Stimulated activated CD8-positive, alpha-beta memory T cell treated with anti-CD3 and anti-CD28 coated beads, Interleukin-2, amount 100 ng/mL, for 1 hour (primary cell): ENCODE measurements around the gene PSD2.

Experiments used
- DNase-seq, 2 donors: peaks; one replicate each; pipeline ENCODE4 v3.0.0-alpha.2; 2020; ENCODE audit warnings: low read depth in 2 of 2

Gene PSD2

DNA sequence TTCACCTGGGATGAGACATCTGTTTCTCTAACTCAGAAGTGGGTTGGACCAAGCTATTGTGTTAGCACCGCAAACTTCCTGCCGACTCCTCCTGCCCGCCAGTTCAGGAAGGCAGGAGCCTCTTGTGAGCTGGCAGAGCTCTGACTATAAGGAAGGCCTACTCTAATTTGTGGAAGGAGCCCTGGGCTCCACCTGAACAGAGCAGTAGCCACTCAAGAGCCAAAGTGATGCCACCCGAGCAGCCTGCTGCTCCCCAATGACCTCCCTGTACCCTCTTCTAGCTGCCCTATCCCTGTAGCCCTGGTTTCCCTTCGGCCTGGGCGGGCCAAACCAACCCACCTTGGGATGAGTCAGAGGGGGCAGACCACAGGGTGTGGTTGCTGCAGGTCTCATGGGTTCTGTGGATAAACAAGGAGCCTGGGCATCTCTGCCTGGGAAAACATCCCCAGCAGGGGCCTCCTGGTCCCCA is 81.6 kb downstream of the PSD2 start:
- no peak for DNase-seq

DNA sequence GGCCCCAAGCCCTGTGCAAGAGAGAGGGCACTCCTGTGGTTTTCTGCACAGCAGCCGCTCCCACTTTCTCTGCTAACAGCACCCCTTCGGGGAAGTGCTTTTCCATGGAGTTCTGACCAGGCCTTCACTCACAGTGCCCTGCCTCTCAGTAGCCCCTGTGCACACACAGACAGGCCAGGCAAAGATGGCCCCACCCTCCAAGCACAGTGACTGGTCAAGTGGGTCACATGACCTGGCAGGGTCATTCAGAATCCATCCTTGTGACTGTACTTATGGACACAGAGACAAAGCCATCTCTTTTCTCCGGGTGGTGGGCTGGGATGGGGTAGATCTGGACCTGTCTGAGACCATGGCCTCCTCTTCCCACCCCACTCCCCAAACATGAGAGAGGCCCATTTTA is 82.5 kb downstream of the PSD2 start:
- DNase-seq: no peak

DNA sequence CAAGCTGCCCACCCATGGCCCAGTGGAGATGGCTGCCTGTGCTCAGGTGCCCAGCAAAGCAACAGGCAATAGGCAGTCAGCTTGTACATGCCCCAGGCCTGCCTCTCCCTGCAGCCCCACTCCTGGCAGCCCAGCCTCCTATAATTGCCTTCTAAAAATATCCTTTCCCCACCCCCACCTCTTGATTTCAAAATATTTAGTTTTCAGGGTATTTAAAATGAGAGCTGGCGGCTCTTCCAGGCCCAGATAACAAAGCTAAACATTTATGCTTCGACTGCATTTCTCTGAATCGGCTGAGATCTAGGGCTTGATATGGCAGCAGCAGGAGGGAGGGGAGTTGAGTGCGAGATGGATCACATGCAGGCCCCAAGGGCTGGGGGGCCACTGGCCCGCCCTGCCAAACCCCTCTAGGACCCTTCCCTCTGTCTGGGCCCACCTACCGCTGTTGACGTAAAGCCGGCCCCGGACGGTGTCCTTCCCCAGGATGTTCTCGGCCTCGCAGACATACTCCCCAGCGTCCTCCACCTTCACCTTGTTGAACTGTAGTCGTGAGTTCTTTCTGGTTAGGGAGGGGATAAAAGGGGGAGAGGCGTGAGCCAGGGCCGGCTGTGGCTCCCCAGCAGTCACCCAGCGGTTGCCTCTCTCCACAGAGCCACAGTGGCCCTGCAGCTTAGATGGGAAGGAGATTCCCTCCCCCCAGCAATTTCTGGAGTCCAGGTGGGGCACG is 85.0 kb downstream of the PSD2 start:
- no peak for DNase-seq

DNA sequence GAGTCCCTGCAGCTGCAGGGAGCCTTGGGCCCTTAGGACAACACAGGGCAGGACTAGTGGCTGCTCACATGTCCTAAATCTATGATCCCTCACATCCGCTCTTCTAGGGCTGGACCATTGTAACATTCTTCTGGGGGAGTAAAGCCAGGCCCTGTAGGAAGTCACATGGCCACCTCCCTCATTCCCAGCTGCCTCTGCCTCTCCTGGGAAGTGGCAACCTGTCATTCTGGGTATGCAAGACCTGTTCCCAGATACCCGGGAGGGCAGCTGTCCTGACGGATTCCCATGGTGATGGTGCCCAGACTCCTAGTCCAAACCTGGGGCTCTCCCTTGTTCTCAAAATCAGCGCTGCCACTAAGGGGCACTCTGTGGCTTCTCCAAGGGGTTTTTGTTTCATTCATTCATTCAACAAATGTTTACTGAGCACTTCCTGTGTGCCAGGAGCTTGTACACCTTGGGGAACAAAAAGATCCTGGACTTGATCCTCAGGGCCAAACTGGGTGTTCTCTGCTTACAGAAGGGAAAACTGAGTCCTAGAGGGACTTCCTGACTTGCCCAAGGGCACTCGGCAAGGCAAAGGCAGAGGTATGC is 85.6 kb downstream of the PSD2 start:
- DNase-seq: no peak

DNA sequence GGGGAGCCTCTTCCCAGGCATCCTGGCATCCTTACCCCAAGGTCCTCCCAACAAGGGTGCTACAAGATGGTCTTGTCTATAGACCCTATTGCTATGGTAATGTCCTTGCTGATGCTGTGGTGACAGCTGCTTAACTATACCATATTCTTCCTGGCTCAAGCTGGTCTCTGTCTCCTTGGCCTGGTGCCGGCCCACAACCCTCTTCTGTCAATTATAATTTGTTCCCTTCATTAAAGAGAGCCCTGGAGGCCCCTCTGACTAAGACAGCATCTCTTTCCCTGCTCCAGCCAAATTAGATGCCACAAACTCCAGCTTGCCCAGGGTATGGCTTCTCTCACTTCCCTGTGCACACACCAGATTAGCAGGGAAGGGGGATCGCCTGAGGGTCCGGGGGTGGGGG is 86.7 kb downstream of the PSD2 start:
- DNase-seq: no peak

DNA sequence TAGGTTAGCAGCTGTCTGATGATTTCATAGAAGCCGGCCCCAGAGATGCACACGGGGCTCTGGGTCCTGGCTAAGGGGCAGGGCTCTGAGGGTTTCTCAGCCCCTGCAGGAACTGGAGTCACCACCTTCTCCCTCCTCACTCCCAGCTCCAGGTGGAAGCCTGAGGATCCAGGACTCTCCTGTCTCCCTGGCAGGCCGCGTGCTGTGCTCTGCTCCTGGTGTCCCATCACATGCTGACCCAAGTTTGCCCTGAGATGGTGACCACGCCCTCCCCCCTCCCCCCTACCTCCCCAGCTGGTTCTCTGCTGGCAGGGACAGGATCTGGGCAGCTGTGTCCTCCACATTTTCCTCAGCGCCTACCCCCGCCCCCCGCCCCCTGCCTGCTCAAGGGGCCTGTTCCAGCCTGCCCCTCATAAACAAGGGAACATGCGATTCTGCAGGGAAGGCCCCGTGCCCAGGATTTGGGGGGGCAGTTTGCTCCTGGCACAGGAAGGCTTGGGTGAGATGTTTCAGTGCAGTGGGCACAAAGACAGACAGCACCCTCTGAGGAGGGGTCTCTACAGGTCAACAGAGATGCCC is 87.4 kb downstream of the PSD2 start:
- no peak for DNase-seq

DNA sequence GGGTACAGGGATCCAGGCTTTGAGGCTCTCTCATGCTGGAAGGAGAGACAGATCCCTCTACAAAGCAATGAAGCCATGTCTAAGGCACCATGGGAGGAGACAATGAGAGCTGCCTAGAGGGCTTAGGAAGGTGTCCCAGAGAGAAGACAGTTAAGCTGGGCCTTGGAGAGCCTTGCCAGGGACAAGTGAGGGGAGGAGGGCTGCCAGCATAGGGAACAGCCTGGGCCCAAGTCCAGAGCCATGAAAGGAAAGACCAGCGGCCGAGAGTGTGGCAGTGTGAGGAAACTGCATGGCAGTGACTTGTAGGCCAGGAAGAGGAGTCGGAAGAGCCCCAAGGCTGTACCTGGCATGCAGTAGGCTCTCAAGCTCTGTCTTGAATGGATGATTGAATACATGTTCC is 88.5 kb downstream of the PSD2 start:
- DNase-seq: no peak

DNA sequence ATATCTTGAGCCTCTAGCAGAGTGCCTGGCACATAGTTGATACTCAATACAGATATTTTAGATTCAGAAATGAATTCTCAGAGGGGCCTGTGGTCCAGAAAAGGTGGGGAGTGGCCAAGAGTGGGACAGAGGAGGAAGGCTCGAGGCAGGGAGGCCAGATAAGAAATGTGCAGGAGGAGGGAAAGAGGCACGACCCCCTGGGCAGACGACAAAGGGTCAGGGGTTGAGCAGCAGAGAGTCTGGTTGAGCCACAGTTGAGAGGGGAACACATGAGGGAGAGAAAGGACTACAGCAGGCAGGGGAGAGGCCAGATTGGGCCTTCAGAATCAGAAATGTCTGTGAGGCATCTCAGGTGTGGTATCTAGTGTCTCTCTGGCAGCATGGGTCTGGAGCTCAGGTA is 89.1 kb downstream of the PSD2 start:
- no peak for DNase-seq

DNA sequence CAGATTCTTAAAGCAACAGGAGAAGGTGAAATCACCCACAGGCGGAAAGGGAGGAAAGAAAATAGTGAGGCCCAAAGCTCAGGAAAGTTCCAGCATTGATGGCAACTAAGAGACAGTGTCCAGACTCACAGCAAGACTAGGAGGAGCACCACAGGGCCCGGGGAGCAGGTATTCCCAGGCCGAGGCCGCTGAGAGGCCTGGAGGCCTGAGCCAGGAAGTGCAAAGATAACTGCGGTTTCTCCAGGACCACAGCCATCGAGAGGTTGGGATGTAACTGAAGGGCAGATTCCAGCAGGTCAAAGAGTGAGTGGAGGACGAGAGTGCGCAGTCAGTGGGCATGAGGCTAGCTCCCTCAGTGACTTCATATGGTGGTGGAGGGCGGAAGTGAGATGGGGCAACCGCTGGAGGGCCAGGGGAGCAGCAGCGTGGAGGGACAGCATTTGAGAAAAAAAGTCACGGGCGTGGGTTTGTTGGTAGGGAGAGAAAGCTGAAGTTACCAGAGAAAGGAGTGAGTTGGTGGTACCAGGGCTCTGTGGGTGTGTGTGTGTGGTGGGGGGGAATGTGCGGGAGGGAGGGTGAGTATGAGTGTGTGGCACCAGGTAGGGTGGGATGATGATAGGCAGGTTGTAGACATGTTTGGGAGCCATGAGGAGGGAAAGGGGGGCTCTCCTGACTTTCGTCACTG is 89.7 kb downstream of the PSD2 start:
- DNase-seq: no peak

DNA sequence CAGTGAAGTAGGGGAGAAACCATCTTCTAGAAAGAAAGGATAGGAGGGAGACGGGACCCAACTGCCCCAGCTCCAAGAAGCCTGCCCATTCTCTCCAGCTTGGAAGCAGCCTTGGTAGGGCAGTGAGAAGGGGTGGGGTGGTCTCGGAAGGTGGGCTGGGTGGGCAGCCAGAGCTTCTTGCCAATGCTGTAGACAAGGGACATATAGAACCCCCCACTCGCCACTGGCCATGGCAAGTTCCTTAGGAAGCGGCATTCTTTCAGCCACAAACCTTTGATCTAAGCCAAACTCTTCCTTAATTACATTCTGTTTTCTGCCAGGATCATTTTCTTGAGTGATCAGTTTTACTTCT is 90.2 kb downstream of the PSD2 start:
- DNase-seq: no peak

DNA sequence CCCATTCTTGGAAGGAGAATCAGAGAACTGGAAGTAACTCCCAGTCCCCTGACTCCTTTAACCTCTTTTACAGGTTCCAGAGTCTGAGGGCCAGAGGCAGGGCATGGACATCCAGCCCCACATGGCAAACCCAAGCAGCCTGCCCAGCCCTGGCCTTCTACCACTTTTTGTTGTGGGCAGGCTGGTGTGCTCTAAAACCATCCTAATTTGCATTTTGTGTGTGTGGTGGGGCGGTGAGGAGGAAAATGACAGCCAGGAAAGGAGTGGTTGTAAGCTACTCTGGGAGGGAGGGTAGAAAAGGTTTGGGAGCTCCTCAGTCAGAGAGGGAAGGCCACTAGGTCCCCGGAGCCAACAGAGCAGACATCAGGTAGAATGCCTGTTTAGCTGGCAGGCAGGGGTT is 90.6 kb downstream of the PSD2 start:
- no peak for DNase-seq

DNA sequence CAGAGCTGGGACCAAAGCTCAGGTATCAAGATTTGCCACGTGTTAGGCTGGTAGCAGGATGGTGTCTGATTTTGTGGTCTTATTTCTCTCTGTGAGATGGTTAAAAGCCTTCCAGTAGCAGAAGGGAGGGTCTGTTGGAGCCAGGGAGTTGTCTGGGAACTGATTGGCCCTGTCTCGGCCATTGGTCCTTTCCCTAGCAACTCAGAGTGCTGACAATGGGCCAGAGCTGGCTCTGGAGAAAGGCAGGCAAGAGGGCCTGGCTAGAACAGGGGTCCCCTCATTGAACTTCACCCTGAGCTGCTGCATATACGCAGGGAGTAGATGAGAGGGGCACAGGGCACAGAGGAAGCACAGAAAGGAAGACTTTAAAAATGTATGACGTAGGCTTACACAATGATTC is 92.8 kb downstream of the PSD2 start:
- no peak for DNase-seq

DNA sequence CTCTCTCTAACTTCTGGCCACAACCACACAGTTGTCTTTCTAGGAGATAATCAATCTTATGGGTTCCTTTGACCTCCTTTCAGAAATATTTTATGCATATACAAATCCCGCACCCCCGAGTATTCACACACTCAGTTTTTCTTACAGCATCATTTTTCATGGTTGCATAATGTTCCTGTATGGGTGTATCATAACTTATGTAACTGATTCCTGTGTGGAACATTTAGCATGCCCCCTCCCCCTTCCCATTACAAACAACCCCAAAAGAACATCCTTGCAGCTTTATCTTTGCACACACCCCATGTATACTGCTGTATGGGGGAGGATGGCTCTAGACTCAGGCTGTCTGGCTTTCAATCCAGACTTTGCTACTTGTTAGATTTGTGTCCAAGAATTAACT is 93.8 kb downstream of the PSD2 start:
- DNase-seq: no peak

DNA sequence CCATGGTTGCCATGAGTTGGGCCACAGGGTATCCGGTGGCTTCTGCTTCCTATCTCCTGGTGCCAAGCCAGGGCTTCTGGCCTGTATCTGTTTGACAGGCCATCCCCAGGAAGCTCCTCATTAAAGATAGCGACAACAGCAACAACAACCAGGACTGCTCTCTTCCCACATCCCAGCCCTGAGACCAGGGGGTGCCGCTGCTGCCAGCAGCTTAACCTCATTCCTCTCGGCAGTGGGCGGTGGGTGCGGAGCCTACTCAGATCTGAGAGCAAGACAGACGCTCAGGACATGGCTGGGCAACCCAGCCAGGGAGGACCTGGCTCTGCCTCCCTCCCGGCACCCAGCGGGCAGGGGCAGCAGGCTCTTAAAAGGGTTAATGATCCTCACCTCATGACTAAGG is 98.3 kb downstream of the PSD2 start:
- DNase-seq: no peak
